Suprapubic skin (tissue), 4 donors: ENCODE measurements around the gene COL8A1. TPM values are rescaled to one million over a fixed set of nuclear protein-coding genes. Genes with fewer than 3 reads are reported as not detected.

Experiments used
- DNase-seq, 2 donors: peaks; one replicate each; pipeline ENCODE4 v3.0.0-alpha.2; 2019; ENCODE audit warnings: low spot score in 2 of 2
- H3K27ac ChIP-seq: fragments of 200-600 bp; sonication (generic); one replicate; pipeline ENCODE4 v1.5.1; 2019
- H3K27me3 ChIP-seq: fragments of 200-600 bp; sonication (generic); one replicate; pipeline ENCODE4 v1.5.1; 2019
- H3K36me3 ChIP-seq: fragments of 200-600 bp; sonication (generic); one replicate; pipeline ENCODE4 v1.5.1; 2019
- H3K4me1 ChIP-seq: fragments of 200-600 bp; sonication (generic); one replicate; pipeline ENCODE4 v1.5.1; 2019
- H3K4me3 ChIP-seq: fragments of 200-600 bp; sonication (generic); one replicate; pipeline ENCODE4 v1.5.1; 2019; ENCODE audit warnings: mild to moderate bottlenecking
- H3K9me3 ChIP-seq: fragments of 200-600 bp; sonication (generic); one replicate; pipeline ENCODE4 v1.5.1; 2019
- CTCF ChIP-seq, 2 donors: fragments of 200-600 bp in 1 of 2; fragments of 450-650 bp in 1 of 2; sonication (generic) in 1 of 2; IDR thresholded peaks; one replicate each; pipeline ENCODE4 v1.5.1; 2016 to 2019; ENCODE audit warnings: antibody characterized with exemption in 2 of 2, mild to moderate bottlenecking in 1 of 2, moderate library complexity in 1 of 2
- EP300 ChIP-seq: sonication (generic); formaldehyde crosslinking; IDR thresholded peaks from one replicate; pipeline ENCODE4 v1.6.1; 2017; ENCODE audit warnings: antibody characterized with exemption
- POLR2A ChIP-seq, 2 donors: fragments of 450-650 bp; IDR thresholded peaks; one replicate each; pipeline ENCODE4 v1.6.1; 2017; ENCODE audit warnings: antibody characterized with exemption in 2 of 2, mild to moderate bottlenecking in 2 of 2, moderate library complexity in 2 of 2
- POLR2AphosphoS5 ChIP-seq, 3 donors: sonication (generic); formaldehyde crosslinking; IDR thresholded peaks; one replicate each; pipeline ENCODE4 v1.6.1; 2017; ENCODE audit warnings: antibody characterized with exemption in 3 of 3
- WGBS: methylation state at CpG from one replicate; pipeline ENCODE4 v1.1.5; 2018; 5-methylcytosine and 5-hydroxymethylcytosine counted together
- total RNA-seq, 4 donors: library from RNA; depleted of rRNA; stranded (reverse); fragments of >200 nt; gene quantifications; one replicate each; pipeline ENCODE4 v1.1.0, GENCODE V29; 2016

Gene COL8A1
- total RNA-seq, 4 donors from 2014 or later = 3.2 to 14.9 (median 5.6) TPM

GRCh38 chr3:99690761-99691369, 52.5 kb downstream of the COL8A1 start:
- Histone ChIP-seq H3K27ac (no peak overlapping the region), H3K9me3 (no peaks in the 10 kb centered on the region), H3K27me3 (no peaks in the 10 kb centered on the region), H3K36me3 (no peaks in the 10 kb centered on the region), H3K4me3 (no peak overlapping the region), H3K4me1 (no peaks in the 10 kb centered on the region)
- DNase-seq = no peak
- 80% methylated on average over 4 of the region's 4 CpGs for WGBS
- no peak for TF ChIP-seq POLR2A (IDR thresholded peaks at IDR 0.05)
- TF ChIP-seq EP300 = no peak
- no peak for TF ChIP-seq CTCF (IDR thresholded peaks at IDR 0.05)
- TF ChIP-seq POLR2AphosphoS5 (IDR thresholded peaks at IDR 0.05) = no peak

- H3K4me1 ChIP-seq = no peaks in the 10 kb centered on the region
- no peaks in the 10 kb centered on the region for H3K36me3 ChIP-seq
- H3K27ac ChIP-seq = no peak overlapping the region
- no peaks in the 10 kb centered on the region for H3K9me3 ChIP-seq
- no peak overlapping the region for H3K4me3 ChIP-seq
- no peaks in the 10 kb centered on the region for H3K27me3 ChIP-seq
- DNase-seq = no peak
- TF ChIP-seq EP300 (no peak), POLR2A (IDR thresholded peaks at IDR 0.05) (no peak), CTCF (IDR thresholded peaks at IDR 0.05) (no peak), POLR2AphosphoS5 (IDR thresholded peaks at IDR 0.05) (no peak)
- WGBS = 72% methylated on average over 2 of the region's 2 CpGs
These were observed 55.2 kb downstream of the COL8A1 start for GRCh38 chr3:99693636-99694035.

- no peaks in the 10 kb centered on the region for H3K9me3 ChIP-seq
- no peaks in the 10 kb centered on the region for H3K4me1 ChIP-seq
- WGBS = 90% methylated on average over 5 of the region's 5 CpGs
- H3K4me3 ChIP-seq = no peak overlapping the region
- DNase-seq = no peak
- no peak overlapping the region for H3K27ac ChIP-seq
- TF ChIP-seq POLR2A (IDR thresholded peaks at IDR 0.05) = no peak
- no peak for TF ChIP-seq EP300
- TF ChIP-seq POLR2AphosphoS5 (IDR thresholded peaks at IDR 0.05) = no peak
- TF ChIP-seq CTCF (IDR thresholded peaks at IDR 0.05) = no peak
- no peaks in the 10 kb centered on the region for H3K27me3 ChIP-seq
- H3K36me3 ChIP-seq = no peaks in the 10 kb centered on the region
These were observed 58.1 kb downstream of the COL8A1 start for GRCh38 chr3:99696497-99696896.

- Histone ChIP-seq H3K27me3 (no peaks in the 10 kb centered on the region), H3K9me3 (no peaks in the 10 kb centered on the region), H3K27ac (no peak overlapping the region), H3K4me3 (no peak overlapping the region), H3K4me1 (no peaks in the 10 kb centered on the region), H3K36me3 (no peaks in the 10 kb centered on the region)
- 50% methylated on average over 5 of the region's 5 CpGs for WGBS
- TF ChIP-seq POLR2A (IDR thresholded peaks at IDR 0.05) (no peak), CTCF (IDR thresholded peaks at IDR 0.05) (no peak), POLR2AphosphoS5 (IDR thresholded peaks at IDR 0.05) (no peak), EP300 (no peak)
- DNase-seq = no peak
These were observed 58.9 kb downstream of the COL8A1 start for GRCh38 chr3:99697250-99697649.

- no peak for DNase-seq
- Histone ChIP-seq H3K27ac (no peak overlapping the region), H3K9me3 (no peaks in the 10 kb centered on the region), H3K4me1 (no peaks in the 10 kb centered on the region), H3K27me3 (no peaks in the 10 kb centered on the region), H3K4me3 (no peak overlapping the region), H3K36me3 (no peaks in the 10 kb centered on the region)
- TF ChIP-seq CTCF (IDR thresholded peaks at IDR 0.05) (no peak), POLR2AphosphoS5 (IDR thresholded peaks at IDR 0.05) (no peak), POLR2A (IDR thresholded peaks at IDR 0.05) (no peak), EP300 (no peak)
- WGBS = 65% methylated on average over 2 of the region's 2 CpGs
These were observed 60.5 kb downstream of the COL8A1 start for GRCh38 chr3:99698932-99699331.
